Peyer's patch (tissue), 4 donors: ENCODE data around the gene PLXNA1.

Experiments
- CTCF ChIP-seq, 6 experiments: fragments of 450-650 bp in 4 of 6; fragments of 200-600 bp in 2 of 6; sonication (generic) in 1 of 6; IDR thresholded peaks; one replicate each; pipeline ENCODE4 v1.5.1; 2017 to 2019; ENCODE audit warnings: antibody characterized with exemption in 6 of 6, mild to moderate bottlenecking in 3 of 6, moderate library complexity in 1 of 6
- POLR2A ChIP-seq, 2 donors: fragments of 450-650 bp; IDR thresholded peaks; one replicate each; pipeline ENCODE4 v1.5.1; 2017; ENCODE audit warnings: antibody characterized with exemption in 2 of 2, mild to moderate bottlenecking in 2 of 2, moderate library complexity in 2 of 2

GRCh38 chr3:126978291-126978690 is 4.6 kb upstream of the PLXNA1 start:
- TF ChIP-seq CTCF (IDR thresholded peaks at IDR 0.05) (no peak), POLR2A (IDR thresholded peaks at IDR 0.05) (no peak)
